Esophagus squamous epithelium (tissue), 5 donors: ENCODE results near the gene TSPAN18. TPM values are rescaled to one million over a fixed set of nuclear protein-coding genes. Genes with fewer than 3 reads are reported as not detected.

ENCODE experiments used
- DNase-seq: peaks from one replicate; lab custom pipeline; 2025; lab: John Stamatoyannopoulos, UW
- H3K27ac ChIP-seq, 4 donors: fragments of 200-600 bp; sonication (generic); one replicate each; pipeline ENCODE4 v1.5.1; 2016 to 2019; ENCODE audit warnings: mild to moderate bottlenecking in 1 of 4
- H3K27me3 ChIP-seq, 4 donors: fragments of 200-600 bp; sonication (generic); 1 replicate in 3 of 4; 2 replicates in 1 of 4; pipeline versions ENCODE4 v1.5.1 to v1.6.0; 2017 to 2021; ENCODE audit warnings: antibody characterized with exemption in 1 of 4
- H3K36me3 ChIP-seq, 3 donors: fragments of 200-600 bp; sonication (generic); one replicate each; pipeline ENCODE4 v1.5.1; 2016 to 2019
- H3K4me1 ChIP-seq, 3 donors: fragments of 200-600 bp; sonication (generic); one replicate each; pipeline ENCODE4 v1.5.1; 2017 to 2019
- H3K4me3 ChIP-seq, 4 donors: fragments of 200-600 bp; sonication (generic); 1 replicate in 3 of 4; 2 replicates in 1 of 4; pipeline ENCODE4 v1.5.1; 2016 to 2019; ENCODE audit warnings: mild to moderate bottlenecking in 2 of 4, moderate library complexity in 1 of 4
- H3K9me3 ChIP-seq, 3 donors: fragments of 200-600 bp; sonication (generic); one replicate each; pipeline ENCODE4 v1.5.1; 2016 to 2019
- POLR2A ChIP-seq, 4 donors: fragments of 450-650 bp; IDR thresholded peaks; one replicate each; pipeline ENCODE4 v1.6.1; 2017; ENCODE audit warnings: antibody characterized with exemption in 4 of 4, mild to moderate bottlenecking in 4 of 4, moderate library complexity in 3 of 4
- WGBS, 2 donors: methylation state at CpG; one replicate each; pipeline ENCODE4 v1.1.5; 2018; 5-methylcytosine and 5-hydroxymethylcytosine counted together
- intact Hi-C: fragments of 100-400 bp; cut with DNase I; formaldehyde crosslinking; loops from one replicate; pipeline ENCODE4 v1.15.0; 2022
- total RNA-seq, 4 donors: library from RNA; depleted of rRNA; stranded (reverse); fragments of >200 nt; gene quantifications; one replicate each; pipeline ENCODE4 v1.1.0, GENCODE V29; 2016
- TF ChIP-seq, protein P1 (sequence below), 6 experiments: fragments of 450-650 bp in 4 of 6; fragments of 200-600 bp in 2 of 6; sonication (generic) in 2 of 6; IDR thresholded peaks; one replicate each; pipeline ENCODE4 v1.5.1; 2016 to 2019; ENCODE audit warnings: antibody characterized with exemption in 6 of 6, mild to moderate bottlenecking in 4 of 6, moderate library complexity in 4 of 6
- donor health status: DM: yes; HTN: yes; CAD: no.

The TSPAN18 gene
- total RNA-seq, 4 donors from 2014 or later = 0.80 to 4.4 (median 2.0) TPM

DNA sequence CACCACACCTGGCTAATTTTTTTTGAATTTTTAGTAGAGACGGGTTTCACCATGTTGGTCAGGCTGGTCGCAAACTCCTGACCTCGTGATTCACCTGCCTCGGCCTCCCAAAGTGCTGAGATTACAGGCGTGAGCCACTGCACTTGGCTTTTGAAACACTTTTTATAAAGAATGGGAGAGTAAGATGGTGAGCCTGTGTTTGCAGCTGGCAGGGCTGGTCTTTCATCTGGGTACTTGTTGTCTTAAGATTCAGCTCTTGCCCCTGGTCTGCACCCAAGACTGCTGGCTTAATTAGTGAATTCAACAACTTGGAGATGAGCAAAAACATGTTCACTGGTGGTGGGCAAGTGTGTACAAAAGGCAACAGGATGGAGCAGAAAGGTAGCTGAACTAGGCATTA lies 4.0 kb downstream of the TSPAN18 start:
- DNase-seq = no peak
- Histone ChIP-seq H3K4me1 (peaks cover 11 to 69% (median 35%) of the 10 kb centered on the region in 3 donors), H3K36me3 (no peaks in the 10 kb centered on the region), H3K27ac (peak overlapping the region in 3 of 4 donors; percentile 53 to 81 (median 63)), H3K4me3 (no peak overlapping the region), H3K9me3 (no peaks in the 10 kb centered on the region), H3K27me3 (peaks cover 0 to 45% (median 0%) of the 10 kb centered on the region in 4 donors)
- WGBS, 2 donors = 29 to 46% methylated on average over 5 of the region's 5 CpGs
- intact Hi-C loops = no loop called here
- no peak for TF ChIP-seq POLR2A (IDR thresholded peaks at IDR 0.05)
- TF ChIP-seq, protein P1, sequence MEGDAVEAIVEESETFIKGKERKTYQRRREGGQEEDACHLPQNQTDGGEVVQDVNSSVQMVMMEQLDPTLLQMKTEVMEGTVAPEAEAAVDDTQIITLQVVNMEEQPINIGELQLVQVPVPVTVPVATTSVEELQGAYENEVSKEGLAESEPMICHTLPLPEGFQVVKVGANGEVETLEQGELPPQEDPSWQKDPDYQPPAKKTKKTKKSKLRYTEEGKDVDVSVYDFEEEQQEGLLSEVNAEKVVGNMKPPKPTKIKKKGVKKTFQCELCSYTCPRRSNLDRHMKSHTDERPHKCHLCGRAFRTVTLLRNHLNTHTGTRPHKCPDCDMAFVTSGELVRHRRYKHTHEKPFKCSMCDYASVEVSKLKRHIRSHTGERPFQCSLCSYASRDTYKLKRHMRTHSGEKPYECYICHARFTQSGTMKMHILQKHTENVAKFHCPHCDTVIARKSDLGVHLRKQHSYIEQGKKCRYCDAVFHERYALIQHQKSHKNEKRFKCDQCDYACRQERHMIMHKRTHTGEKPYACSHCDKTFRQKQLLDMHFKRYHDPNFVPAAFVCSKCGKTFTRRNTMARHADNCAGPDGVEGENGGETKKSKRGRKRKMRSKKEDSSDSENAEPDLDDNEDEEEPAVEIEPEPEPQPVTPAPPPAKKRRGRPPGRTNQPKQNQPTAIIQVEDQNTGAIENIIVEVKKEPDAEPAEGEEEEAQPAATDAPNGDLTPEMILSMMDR (IDR thresholded peaks at IDR 0.05) = no peak

DNA sequence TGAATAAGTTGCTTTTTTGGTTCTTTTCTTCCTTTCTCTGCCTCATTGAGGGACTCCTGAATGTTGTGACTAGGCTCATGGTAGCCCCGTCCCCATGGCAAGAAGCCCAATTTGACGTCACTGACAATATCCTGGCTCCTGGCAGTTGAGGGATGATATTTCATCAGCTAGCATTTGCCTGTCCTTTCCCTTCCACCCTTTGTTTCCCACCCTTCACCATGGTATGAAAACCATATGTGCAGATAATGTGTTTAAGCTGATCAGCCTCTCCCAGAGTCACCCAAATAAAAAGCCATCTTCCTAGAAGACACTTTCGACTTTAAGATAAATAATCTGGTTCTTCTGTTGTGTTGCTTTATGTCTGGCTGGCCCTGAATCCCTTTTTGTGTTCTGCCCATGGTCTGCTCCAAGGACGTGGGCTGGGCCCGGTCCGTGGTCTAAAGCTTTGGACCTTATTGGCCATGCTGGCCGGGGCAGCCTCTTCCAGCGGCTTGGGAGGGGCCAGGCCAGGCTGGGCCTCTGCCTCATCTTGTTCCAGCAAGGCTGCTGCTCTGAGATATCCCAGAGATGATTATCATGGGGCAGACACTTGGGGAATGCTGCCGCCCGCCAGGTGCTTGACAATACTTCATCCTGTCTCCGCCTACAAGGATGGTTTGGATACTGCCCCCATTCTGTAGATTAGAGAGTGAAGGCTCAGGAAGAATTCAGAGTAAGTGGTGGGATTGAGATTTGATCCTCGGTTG lies 5.1 kb downstream of the TSPAN18 start:
- no peaks in the 10 kb centered on the region for H3K9me3 ChIP-seq
- TF ChIP-seq POLR2A (IDR thresholded peaks at IDR 0.05) = no peak
- TF ChIP-seq, protein P1 (IDR thresholded peaks at IDR 0.05) = no peak
- H3K27ac ChIP-seq = peak overlapping the region in 3 of 4 donors; percentile 53 to 63 (median 53)
- no peak for DNase-seq
- H3K27me3 ChIP-seq = peaks cover 0 to 35% (median 0%) of the 10 kb centered on the region in 4 donors
- no peaks in the 10 kb centered on the region for H3K36me3 ChIP-seq
- peaks cover 7 to 60% (median 31%) of the 10 kb centered on the region in 3 donors for H3K4me1 ChIP-seq
- no peak overlapping the region for H3K4me3 ChIP-seq
- intact Hi-C loops = no loop called here
- 52 to 58% methylated on average over 5 to 9 of the region's 12 CpGs for WGBS, 2 donors

DNA sequence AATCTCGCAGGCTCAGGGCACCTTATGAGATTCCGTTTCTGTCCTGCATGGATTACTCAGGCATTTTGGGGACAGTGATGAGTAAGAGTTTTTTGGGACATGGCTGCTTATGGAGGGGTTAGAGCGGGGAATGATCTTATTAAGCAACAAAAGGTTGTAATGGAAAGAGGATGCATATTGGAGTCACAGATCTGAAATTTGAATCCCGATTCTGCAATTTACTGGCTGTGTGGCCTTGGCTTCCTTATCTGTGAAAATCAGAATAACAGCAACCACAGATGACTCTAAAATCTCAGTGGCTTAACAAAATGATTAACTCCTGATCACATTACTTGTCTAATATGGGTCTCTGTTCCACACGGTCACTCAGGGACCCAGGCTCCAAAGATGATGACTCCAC lies 5.8 kb downstream of the TSPAN18 start:
- TF ChIP-seq, protein P1 (IDR thresholded peaks at IDR 0.05) = no peak
- TF ChIP-seq POLR2A (IDR thresholded peaks at IDR 0.05) = no peak
- intact Hi-C loops = no loop called here
- Histone ChIP-seq H3K4me1 (peaks cover 2 to 54% (median 28%) of the 10 kb centered on the region in 3 donors), H3K9me3 (no peaks in the 10 kb centered on the region), H3K27me3 (peaks cover 0 to 29% (median 0%) of the 10 kb centered on the region in 4 donors), H3K4me3 (no peak overlapping the region), H3K36me3 (no peaks in the 10 kb centered on the region), H3K27ac (peak overlapping the region in 3 of 4 donors; percentile 53 to 63 (median 53))
- DNase-seq = no peak
- 88 to 89% methylated on average over 5 of the region's 5 CpGs for WGBS, 2 donors

DNA sequence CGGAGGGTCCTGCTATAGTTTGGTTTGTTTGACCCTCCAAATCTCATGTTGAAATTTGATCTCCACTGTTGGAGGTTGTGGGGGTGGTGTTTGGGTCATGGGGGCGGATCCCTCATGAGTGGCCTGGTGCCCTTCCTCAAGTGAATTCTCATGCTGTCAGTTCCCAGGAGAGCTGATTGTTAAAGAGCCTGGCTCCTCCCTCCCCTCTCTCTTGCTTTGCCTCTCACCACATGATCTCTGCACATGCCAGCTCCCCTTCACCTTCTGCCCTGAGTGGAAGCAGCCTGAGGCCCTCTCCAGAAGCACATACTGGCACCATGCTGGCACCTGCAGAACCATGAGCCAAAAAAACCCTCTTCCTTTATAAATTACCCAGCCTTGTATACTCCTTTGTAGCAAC lies 7.1 kb downstream of the TSPAN18 start:
- H3K27ac ChIP-seq = no peak overlapping the region
- no peak for TF ChIP-seq POLR2A (IDR thresholded peaks at IDR 0.05)
- TF ChIP-seq, protein P1 (IDR thresholded peaks at IDR 0.05) = no peak
- no peak overlapping the region for H3K4me3 ChIP-seq
- no peaks in the 10 kb centered on the region for H3K36me3 ChIP-seq
- DNase-seq = no peak
- peaks cover 0 to 41% (median 20%) of the 10 kb centered on the region in 3 donors for H3K4me1 ChIP-seq
- 100% methylated on average over 1 of the region's 2 CpGs; no CpG with 5 or more reads in 1 of the 2 donors for whole genome bisulfite sequencing, 2 donors
- peaks cover 0 to 16% (median 0%) of the 10 kb centered on the region in 4 donors for H3K27me3 ChIP-seq
- H3K9me3 ChIP-seq = no peaks in the 10 kb centered on the region
- intact Hi-C loops = no loop called here

DNA sequence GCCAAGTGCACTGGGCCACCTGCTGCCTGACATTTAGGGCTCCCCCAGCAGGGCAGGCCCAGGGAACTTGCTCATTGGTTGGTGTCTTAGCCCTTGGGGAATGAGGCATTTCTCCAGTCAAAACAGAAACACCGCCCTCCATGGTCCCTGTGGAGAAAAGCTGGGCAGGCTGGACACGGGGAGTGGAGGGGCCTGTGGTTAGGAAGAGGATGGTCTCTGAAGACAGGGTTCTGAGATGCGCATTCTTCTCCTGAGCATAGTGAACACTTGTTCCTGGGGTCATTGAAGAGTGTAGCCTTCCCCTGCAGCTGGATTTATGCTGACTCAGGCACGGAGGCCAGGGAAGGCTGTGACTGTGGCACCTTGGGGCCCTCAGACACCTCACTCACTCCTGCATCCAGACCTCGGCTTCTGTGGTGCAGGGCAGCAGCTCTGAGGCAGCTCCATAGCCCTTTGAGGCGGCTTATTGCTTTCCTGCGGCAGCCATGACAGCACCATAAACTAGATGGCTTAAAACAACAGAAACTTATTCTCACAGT lies 8.2 kb downstream of the TSPAN18 start:
- TF ChIP-seq POLR2A (IDR thresholded peaks at IDR 0.05) = no peak
- TF ChIP-seq, protein P1 (IDR thresholded peaks at IDR 0.05) = no peak
- Histone ChIP-seq H3K4me1 (peaks cover 0 to 32% (median 9%) of the 10 kb centered on the region in 3 donors), H3K9me3 (no peaks in the 10 kb centered on the region), H3K27me3 (peaks cover 0 to 6% (median 0%) of the 10 kb centered on the region in 4 donors), H3K27ac (peak overlapping the region in 3 of 4 donors; percentile 20 to 54 (median 42)), H3K36me3 (no peaks in the 10 kb centered on the region), H3K4me3 (no peak overlapping the region)
- no peak for DNase-seq
- WGBS, 2 donors = 84 to 89% methylated on average over 7 of the region's 7 CpGs
- intact Hi-C loops = no loop called here
